ENCODE data around the gene OR1S1.

DNA sequence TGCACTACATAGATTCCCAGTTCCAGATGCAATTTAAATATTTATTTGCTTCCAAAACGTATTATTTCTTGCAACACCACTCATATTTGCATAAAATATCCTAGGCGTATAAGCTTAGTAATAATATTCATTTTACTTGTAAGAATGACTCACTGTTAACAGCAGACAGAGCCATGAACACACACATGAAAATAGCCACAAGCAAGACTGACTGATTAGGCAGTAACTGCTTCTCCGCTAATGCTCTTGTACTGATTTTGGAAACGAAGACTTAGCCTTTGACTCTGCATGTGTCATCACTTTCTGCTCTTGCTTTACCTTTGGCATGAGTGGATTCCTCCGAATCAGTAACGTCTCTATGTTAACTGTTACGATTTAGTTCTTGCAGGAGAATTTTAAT lies 10.2 kb downstream of the OR1S1 start:
- TF ChIP-seq, protein P1, sequence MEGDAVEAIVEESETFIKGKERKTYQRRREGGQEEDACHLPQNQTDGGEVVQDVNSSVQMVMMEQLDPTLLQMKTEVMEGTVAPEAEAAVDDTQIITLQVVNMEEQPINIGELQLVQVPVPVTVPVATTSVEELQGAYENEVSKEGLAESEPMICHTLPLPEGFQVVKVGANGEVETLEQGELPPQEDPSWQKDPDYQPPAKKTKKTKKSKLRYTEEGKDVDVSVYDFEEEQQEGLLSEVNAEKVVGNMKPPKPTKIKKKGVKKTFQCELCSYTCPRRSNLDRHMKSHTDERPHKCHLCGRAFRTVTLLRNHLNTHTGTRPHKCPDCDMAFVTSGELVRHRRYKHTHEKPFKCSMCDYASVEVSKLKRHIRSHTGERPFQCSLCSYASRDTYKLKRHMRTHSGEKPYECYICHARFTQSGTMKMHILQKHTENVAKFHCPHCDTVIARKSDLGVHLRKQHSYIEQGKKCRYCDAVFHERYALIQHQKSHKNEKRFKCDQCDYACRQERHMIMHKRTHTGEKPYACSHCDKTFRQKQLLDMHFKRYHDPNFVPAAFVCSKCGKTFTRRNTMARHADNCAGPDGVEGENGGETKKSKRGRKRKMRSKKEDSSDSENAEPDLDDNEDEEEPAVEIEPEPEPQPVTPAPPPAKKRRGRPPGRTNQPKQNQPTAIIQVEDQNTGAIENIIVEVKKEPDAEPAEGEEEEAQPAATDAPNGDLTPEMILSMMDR (IDR thresholded peaks at IDR 0.05) = no peak
- TF ChIP-seq POLR2A (IDR thresholded peaks at IDR 0.05) (no peak), EP300 (IDR thresholded peaks at IDR 0.05) (no peak)
